Right lung (tissue), 10 donors: ENCODE measurements around the gene MRPL57. TPM values are rescaled to one million over a fixed set of nuclear protein-coding genes. Genes with fewer than 3 reads are reported as not detected.
"Not testable (repeated sequence)": the region's sequence is repeated elsewhere in the genome, so short reads cannot be mapped to it uniquely, and the experiment has no call there.

Experiments used
- DNase-seq, 2 donors: peaks; one replicate each; pipeline ENCODE4 v3.0.0-alpha.2; 2013
- long read RNA-seq, 8 donors: transcript quantifications; one replicate each; lab custom pipeline, GENCODE V29; 2026
- polyA plus RNA-seq, 5 donors: library from polyadenylated mRNA; unstranded; fragments of 120-200 nt; gene quantifications; one replicate each; pipeline versions ENCODE4 v1.2.1 to v1.2.3, GENCODE V29; 2013; ENCODE audit warnings: inconsistent platforms in 1 of 5, low replicate concordance in 1 of 5; ENCODE audit not compliant: insufficient read length in 5 of 5, insufficient read depth in 1 of 5

MRPL57 gene
- 10 to 100 TPM; 16.4 to 24.0 (median 17.9) TPM for polyA plus RNA-seq
- long read RNA-seq, donor 1, transcript MRPL57-201 (2 exons, 2,246 nt): major isoform, 81 of 99 reads
- long read RNA-seq, donor 1, partial matches to known transcripts: 0 of 99 reads
- long read RNA-seq, donor 1, other reads (novel, unspliced or antisense): 18 of 99 reads
- long read RNA-seq, donor 2, transcript MRPL57-201 (2 exons, 2,246 nt): major isoform, 32 of 40 reads
- long read RNA-seq, donor 2, partial matches to known transcripts: 0 of 40 reads
- long read RNA-seq, donor 2, other reads (novel, unspliced or antisense): 8 of 40 reads
- long read RNA-seq, donor 3, transcript MRPL57-201 (2 exons, 2,246 nt): major isoform, 61 of 74 reads
- long read RNA-seq, donor 3, partial matches to known transcripts: 0 of 74 reads
- long read RNA-seq, donor 3, other reads (novel, unspliced or antisense): 13 of 74 reads
- long read RNA-seq, donor 4, transcript MRPL57-201 (2 exons, 2,246 nt): major isoform, 43 of 54 reads
- long read RNA-seq, donor 4, partial matches to known transcripts: 0 of 54 reads
- long read RNA-seq, donor 4, other reads (novel, unspliced or antisense): 11 of 54 reads
- long read RNA-seq, donor 5, transcript MRPL57-201 (2 exons, 2,246 nt): major isoform, 106 of 122 reads
- long read RNA-seq, donor 5, partial matches to known transcripts: 0 of 122 reads
- long read RNA-seq, donor 5, other reads (novel, unspliced or antisense): 16 of 122 reads
- long read RNA-seq, donor 6, transcript MRPL57-201 (2 exons, 2,246 nt): major isoform, 93 of 114 reads
- long read RNA-seq, donor 6, partial matches to known transcripts: 0 of 114 reads
- long read RNA-seq, donor 6, other reads (novel, unspliced or antisense): 21 of 114 reads
- long read RNA-seq, donor 7, transcript MRPL57-201 (2 exons, 2,246 nt): major isoform, 41 of 60 reads
- long read RNA-seq, donor 7, partial matches to known transcripts: 0 of 60 reads
- long read RNA-seq, donor 7, other reads (novel, unspliced or antisense): 19 of 60 reads
- long read RNA-seq, donor 8, transcript MRPL57-201 (2 exons, 2,246 nt): major isoform, 26 of 41 reads
- long read RNA-seq, donor 8, partial matches to known transcripts: 0 of 41 reads
- long read RNA-seq, donor 8, other reads (novel, unspliced or antisense): 15 of 41 reads

GRCh38 chr13:21176215-21176981 is at the start of gene MRPL57, which contains the start of gene SKA3:
MRPL57 (plus strand) TSS chr13:21176658; CDS start chr13:21176917, 259 bp downstream.
SKA3 (minus strand) TSS chr13:21176552; CDS start chr13:21176477, 75 bp downstream.
- peak; percentile 94 for DNase-seq

GRCh38 chr13:21130116-21130515 is 46.3 kb upstream of the MRPL57 start:
- no peak for DNase-seq

- DNase-seq: no peak
These were observed 43.4 kb upstream of the MRPL57 start for GRCh38 chr13:21133077-21133476.

GRCh38 chr13:21134475-21134874 is 42.0 kb upstream of the MRPL57 start:
- no peak for DNase-seq

GRCh38 chr13:21135833-21136232 is 40.6 kb upstream of the MRPL57 start:
- not testable (repeated sequence) for DNase-seq

- no peak for DNase-seq
These were observed 38.8 kb upstream of the MRPL57 start for GRCh38 chr13:21137696-21138095.

GRCh38 chr13:21138561-21138960 is 37.9 kb upstream of the MRPL57 start:
- DNase-seq: no peak

GRCh38 chr13:21139374-21139773 is 37.1 kb upstream of the MRPL57 start:
- DNase-seq: no peak

- no peak for DNase-seq
These were observed 33.7 kb upstream of the MRPL57 start for GRCh38 chr13:21142766-21143165.

- no peak for DNase-seq
These were observed 28.6 kb upstream of the MRPL57 start for GRCh38 chr13:21147827-21148226.

- no peak for DNase-seq
These were observed 27.8 kb upstream of the MRPL57 start for GRCh38 chr13:21148557-21149258.

- no peak for DNase-seq
These were observed 26.9 kb upstream of the MRPL57 start for GRCh38 chr13:21149568-21149967.

GRCh38 chr13:21150013-21150412 is 26.4 kb upstream of the MRPL57 start:
- no peak for DNase-seq

GRCh38 chr13:21152251-21152899 is 24.1 kb upstream of the MRPL57 start:
- DNase-seq: no peak

- DNase-seq: no peak
These were observed 11.8 kb upstream of the MRPL57 start for GRCh38 chr13:21164631-21165030.

- DNase-seq: not testable (repeated sequence)
These were observed 10.9 kb upstream of the MRPL57 start for GRCh38 chr13:21165606-21166005.

GRCh38 chr13:21171420-21171819 is 5.0 kb upstream of the MRPL57 start:
- DNase-seq: no peak

GRCh38 chr13:21173767-21174166 is 2.7 kb upstream of the MRPL57 start:
- DNase-seq: not testable (repeated sequence)

GRCh38 chr13:21175656-21176214 is 723 bp upstream of the MRPL57 start:
- peak in 1 of 2 donors; percentile 28 for DNase-seq

- no peak for DNase-seq
These were observed 475 bp downstream of the MRPL57 start for GRCh38 chr13:21176982-21177284.
